ENCODE results near the gene LIN54. TPM values are rescaled to one million over a fixed set of nuclear protein-coding genes. Genes with fewer than 3 reads are reported as not detected.

Gene LIN54
- total and polyA plus RNA-seq, 2 of the 13 experiments (the other 11 are each of a cell fraction or from before 2014, with no cell fraction given) = 25.2 to 32.9 TPM

- TF ChIP-seq, protein P1, sequence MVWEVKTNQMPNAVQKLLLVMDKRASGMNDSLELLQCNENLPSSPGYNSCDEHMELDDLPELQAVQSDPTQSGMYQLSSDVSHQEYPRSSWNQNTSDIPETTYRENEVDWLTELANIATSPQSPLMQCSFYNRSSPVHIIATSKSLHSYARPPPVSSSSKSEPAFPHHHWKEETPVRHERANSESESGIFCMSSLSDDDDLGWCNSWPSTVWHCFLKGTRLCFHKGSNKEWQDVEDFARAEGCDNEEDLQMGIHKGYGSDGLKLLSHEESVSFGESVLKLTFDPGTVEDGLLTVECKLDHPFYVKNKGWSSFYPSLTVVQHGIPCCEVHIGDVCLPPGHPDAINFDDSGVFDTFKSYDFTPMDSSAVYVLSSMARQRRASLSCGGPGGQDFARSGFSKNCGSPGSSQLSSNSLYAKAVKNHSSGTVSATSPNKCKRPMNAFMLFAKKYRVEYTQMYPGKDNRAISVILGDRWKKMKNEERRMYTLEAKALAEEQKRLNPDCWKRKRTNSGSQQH (CRISPR knock-in tag; IDR thresholded peaks at IDR 0.05; ENCODE audit: low read depth) = no peak
- TF ChIP-seq, protein P2, sequence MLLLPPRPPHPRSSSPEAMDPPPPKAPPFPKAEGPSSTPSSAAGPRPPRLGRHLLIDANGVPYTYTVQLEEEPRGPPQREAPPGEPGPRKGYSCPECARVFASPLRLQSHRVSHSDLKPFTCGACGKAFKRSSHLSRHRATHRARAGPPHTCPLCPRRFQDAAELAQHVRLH (CRISPR knock-in tag; IDR thresholded peaks at IDR 0.05; ENCODE audit: borderline replicate concordance, low read depth) = no peak
- no peak for TF ChIP-seq ZFP62 (CRISPR knock-in tag; IDR thresholded peaks at IDR 0.05)
Observed at GRCh38 chr4:82947498-82947897, 63.1 kb downstream of the LIN54 start (continued).

DNA sequence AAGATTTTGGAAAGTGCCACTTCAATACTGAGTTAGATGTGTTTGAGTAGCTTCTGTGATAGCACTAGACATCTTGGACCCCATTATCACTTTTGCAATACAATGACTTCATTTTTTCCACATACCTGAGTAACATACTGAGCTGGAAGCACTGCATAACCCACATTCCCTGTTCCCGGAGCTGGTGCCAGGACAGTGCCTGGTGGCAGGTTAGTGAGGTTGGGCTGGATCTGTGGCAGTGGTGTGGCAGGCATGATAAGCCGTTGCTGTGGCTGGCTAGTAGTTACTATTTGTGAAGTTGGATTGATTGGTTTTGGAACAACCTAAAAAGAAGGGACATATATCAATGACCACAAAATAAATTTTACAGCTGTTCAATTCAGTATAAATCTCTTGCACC, 71.2 kb downstream of the LIN54 start:
- no peak for ATAC-seq
- Histone ChIP-seq H4K20me1 (ENCODE audit: insufficient read depth, low read length) (no peaks in the 10 kb centered on the region), H3K27ac (ENCODE audit: extremely low read length, insufficient read depth, low read length) (no peak overlapping the region), H3K36me3 (replicated peaks in 1 of 2; ENCODE audit: control insufficient read depth in 1 of 2, insufficient read depth in 2 of 2, low read length in 2 of 2) (peaks cover 9 to 86% of the 10 kb centered on the region in 2 experiments), H3K9ac (ENCODE audit: insufficient read depth, low read depth, low read length) (no peak overlapping the region), H3K9me3 (ENCODE audit: low read length) (no peaks in the 10 kb centered on the region), H3K4me2 (ENCODE audit: low read depth, low read length) (no peak overlapping the region), H2AFZ (ENCODE audit: low read length) (no peak overlapping the region), H3K27me3 (ENCODE audit: control insufficient read depth in 1 of 2, insufficient read depth in 2 of 2, low read length in 2 of 2) (no peaks in the 10 kb centered on the region), H3K4me1 (ENCODE audit: insufficient read depth, low read length) (no peaks in the 10 kb centered on the region), H3K79me2 (ENCODE audit: insufficient read depth, low read length) (no peaks in the 10 kb centered on the region), H3K4me3 (replicated peaks in 1 of 3; ENCODE audit: insufficient read depth in 1 of 3, low read depth in 2 of 3, low read length in 3 of 3) (no peak overlapping the region)
- no peak for FAIRE-seq
- no peak for DNase-seq (ENCODE audit: low spot score)
- intact Hi-C loops (cut with micrococcal nuclease; ENCODE audit: unreplicated experiment) (loop anchor here (2.0 kb wide), 1 partner anchor 15 kb away; no protein-coding TSS in a partner anchor), in situ Hi-C loops (cut with HindIII; ENCODE audit: extremely low pct_ligation_motif_present, low pct_unique_long_range_greater_than_20kb) (no loop called here)
- no TSS peak for BruUV-seq (replicated peaks)
- ChIA-PET CTCF (ENCODE audit: low intra/inter-chr PET ratio, low total read pairs) (no interaction called here), POLR2A (no interaction called here)
- 100% methylated on average over 2 of the region's 2 CpGs for WGBS (ENCODE audit: low lambda C conversion rate)
- no peak for TF ChIP-seq ZBTB7B (CRISPR knock-in tag; IDR thresholded peaks at IDR 0.05)
- TF ChIP-seq, protein P3, sequence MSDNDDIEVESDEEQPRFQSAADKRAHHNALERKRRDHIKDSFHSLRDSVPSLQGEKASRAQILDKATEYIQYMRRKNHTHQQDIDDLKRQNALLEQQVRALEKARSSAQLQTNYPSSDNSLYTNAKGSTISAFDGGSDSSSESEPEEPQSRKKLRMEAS (IDR thresholded peaks at IDR 0.05) = no peak
- no peak for TF ChIP-seq ADNP (CRISPR knock-in tag; IDR thresholded peaks at IDR 0.05)
- no peak for TF ChIP-seq ZNF879 (CRISPR knock-in tag; IDR thresholded peaks at IDR 0.05)
- TF ChIP-seq FOSL2 (CRISPR knock-in tag; IDR thresholded peaks at IDR 0.05) = no peak
- TF ChIP-seq, protein P4, sequence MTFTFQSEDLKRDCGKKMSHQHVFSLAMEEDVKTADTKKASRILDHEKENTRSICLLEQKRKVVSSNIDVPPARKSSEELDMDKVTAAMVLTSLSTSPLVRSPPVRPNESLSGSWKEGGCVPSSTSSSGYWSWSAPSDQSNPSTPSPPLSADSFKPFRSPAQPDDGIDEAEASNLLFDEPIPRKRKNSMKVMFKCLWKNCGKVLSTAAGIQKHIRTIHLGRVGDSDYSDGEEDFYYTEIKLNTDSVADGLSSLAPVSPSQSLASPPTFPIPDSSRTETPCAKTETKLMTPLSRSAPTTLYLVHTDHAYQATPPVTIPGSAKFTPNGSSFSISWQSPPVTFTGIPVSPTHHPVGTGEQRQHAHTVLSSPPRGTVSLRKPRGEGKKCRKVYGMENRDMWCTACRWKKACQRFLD (CRISPR knock-in tag; IDR thresholded peaks at IDR 0.05; ENCODE audit: borderline replicate concordance) = no peak
- no peak for TF ChIP-seq HMGXB3 (CRISPR knock-in tag; IDR thresholded peaks at IDR 0.05; ENCODE audit: borderline replicate concordance)
- TF ChIP-seq ZNF687 (CRISPR knock-in tag; IDR thresholded peaks at IDR 0.05) = no peak
- TF ChIP-seq BCL6 (CRISPR knock-in tag; IDR thresholded peaks at IDR 0.05) = no peak
